ENCODE measurements around the gene CRYBB3.
"Not testable (repeated sequence)": the region's sequence is repeated elsewhere in the genome, so short reads cannot be mapped to it uniquely, and the experiment has no call there.

Gene CRYBB3

GRCh38 chr22:25207553-25208157 lies 8.0 kb downstream of the CRYBB3 start:
- ATAC-seq, result no peak

GRCh38 chr22:25208328-25208727 lies 8.7 kb downstream of the CRYBB3 start:
- no peak for ATAC-seq

GRCh38 chr22:25208743-25209505 lies 9.3 kb downstream of the CRYBB3 start:
- no peak for ATAC-seq

- ATAC-seq, result no peak
These were observed 11.1 kb downstream of the CRYBB3 start for GRCh38 chr22:25210793-25211192.

GRCh38 chr22:25212337-25212736 lies 12.7 kb downstream of the CRYBB3 start:
- ATAC-seq, result no peak

GRCh38 chr22:25213221-25213620 lies 13.6 kb downstream of the CRYBB3 start:
- no peak for ATAC-seq

GRCh38 chr22:25216230-25216629 lies 16.6 kb downstream of the CRYBB3 start:
- no peak for ATAC-seq

- no peak for ATAC-seq
These were observed 19.6 kb downstream of the CRYBB3 start, which contains the start of gene CRYBB2 for GRCh38 chr22:25219211-25219689. TSS of gene CRYBB2 (plus strand) at chr22:25219639. CDS start at chr22:25221430, 1,791 bp downstream.

- no peak for ATAC-seq
These were observed 20.3 kb downstream of the CRYBB3 start for GRCh38 chr22:25219948-25220442.

GRCh38 chr22:25221790-25222189 lies 22.1 kb downstream of the CRYBB3 start:
- no peak for ATAC-seq

- ATAC-seq, result no peak
These were observed 23.7 kb downstream of the CRYBB3 start for GRCh38 chr22:25223269-25223850.

GRCh38 chr22:25228822-25229221 lies 29.2 kb downstream of the CRYBB3 start:
- no peak for ATAC-seq

GRCh38 chr22:25230760-25231159 lies 31.1 kb downstream of the CRYBB3 start:
- ATAC-seq, result not testable (repeated sequence)

- no peak for ATAC-seq
These were observed 32.6 kb downstream of the CRYBB3 start for GRCh38 chr22:25232301-25232700.

- not testable (repeated sequence) for ATAC-seq
These were observed 34.0 kb downstream of the CRYBB3 start for GRCh38 chr22:25233706-25234105.

- peak in 1 of 2 donors; percentile 62 for ATAC-seq
These were observed 36.1 kb downstream of the CRYBB3 start for GRCh38 chr22:25235547-25236290.

- ATAC-seq, result no peak
These were observed 36.8 kb downstream of the CRYBB3 start for GRCh38 chr22:25236417-25236816.

- no peak for ATAC-seq
These were observed 37.8 kb downstream of the CRYBB3 start for GRCh38 chr22:25237503-25237902.

GRCh38 chr22:25238058-25238457 lies 38.4 kb downstream of the CRYBB3 start:
- not testable (repeated sequence) for ATAC-seq

- not testable (repeated sequence) for ATAC-seq
These were observed 55.5 kb downstream of the CRYBB3 start for GRCh38 chr22:25255169-25255568.

Measured in activated CD4-positive, CD25-positive, alpha-beta regulatory T cell treated with anti-CD3 and anti-CD28 coated beads, Interleukin-2, amount 50 U/mL, for 24 hours (primary cell).